ENCODE measurements around the gene SPATA13.
"Not testable (repeated sequence)": the region's sequence is repeated elsewhere in the genome, so short reads cannot be mapped to it uniquely, and the experiment has no call there.

The SPATA13 gene

GRCh38 chr13:24160458-24161009 is at the start of gene SPATA13:
TSS of gene SPATA13 (plus strand) at chr13:24160720. CDS start at chr13:24222930, 62,210 bp downstream.
- peak; percentile 84 to 89 (median 86) for DNase-seq

GRCh38 chr13:24112791-24113190 is 47.7 kb upstream of the SPATA13 start:
- no peak for DNase-seq

GRCh38 chr13:24115671-24116070 is 44.8 kb upstream of the SPATA13 start:
- no peak for DNase-seq

GRCh38 chr13:24116131-24116530 is 44.4 kb upstream of the SPATA13 start:
- no peak for DNase-seq

GRCh38 chr13:24118576-24118975 is 41.9 kb upstream of the SPATA13 start:
- no peak for DNase-seq

GRCh38 chr13:24119626-24120508 is 40.7 kb upstream of the SPATA13 start:
- no peak for DNase-seq

- not testable (repeated sequence) for DNase-seq
These were observed 38.5 kb upstream of the SPATA13 start for GRCh38 chr13:24122045-24122444.

GRCh38 chr13:24122569-24122968 is 38.0 kb upstream of the SPATA13 start:
- no peak for DNase-seq

- DNase-seq: no peak
These were observed 36.8 kb upstream of the SPATA13 start for GRCh38 chr13:24123761-24124160.

GRCh38 chr13:24124789-24125476 is 35.6 kb upstream of the SPATA13 start:
- no peak for DNase-seq

- no peak for DNase-seq
These were observed 33.3 kb upstream of the SPATA13 start for GRCh38 chr13:24127116-24127631.

GRCh38 chr13:24128112-24128511 is 32.4 kb upstream of the SPATA13 start:
- DNase-seq: no peak

- DNase-seq: no peak
These were observed 31.6 kb upstream of the SPATA13 start for GRCh38 chr13:24128962-24129361.

GRCh38 chr13:24129914-24130774 is 30.4 kb upstream of the SPATA13 start:
- DNase-seq: no peak

GRCh38 chr13:24131749-24132148 is 28.8 kb upstream of the SPATA13 start:
- no peak for DNase-seq

GRCh38 chr13:24133021-24133795 is 27.3 kb upstream of the SPATA13 start:
- no peak for DNase-seq

GRCh38 chr13:24134231-24134630 is 26.3 kb upstream of the SPATA13 start:
- DNase-seq: no peak

GRCh38 chr13:24134757-24135156 is 25.8 kb upstream of the SPATA13 start:
- DNase-seq: no peak

- DNase-seq: no peak
These were observed 24.7 kb upstream of the SPATA13 start for GRCh38 chr13:24135674-24136300.

- DNase-seq: no peak
These were observed 21.6 kb upstream of the SPATA13 start for GRCh38 chr13:24138911-24139310.

- no peak for DNase-seq
These were observed 19.1 kb upstream of the SPATA13 start for GRCh38 chr13:24141333-24141910.

Data from activated CD4-positive, CD25-positive, alpha-beta regulatory T cell (primary cell).